Measurements from ENCODE around the gene ASRGL1.
"Not testable (repeated sequence)": the region's sequence is repeated elsewhere in the genome, so short reads cannot be mapped to it uniquely, and the experiment has no call there.

The ASRGL1 gene

DNA sequence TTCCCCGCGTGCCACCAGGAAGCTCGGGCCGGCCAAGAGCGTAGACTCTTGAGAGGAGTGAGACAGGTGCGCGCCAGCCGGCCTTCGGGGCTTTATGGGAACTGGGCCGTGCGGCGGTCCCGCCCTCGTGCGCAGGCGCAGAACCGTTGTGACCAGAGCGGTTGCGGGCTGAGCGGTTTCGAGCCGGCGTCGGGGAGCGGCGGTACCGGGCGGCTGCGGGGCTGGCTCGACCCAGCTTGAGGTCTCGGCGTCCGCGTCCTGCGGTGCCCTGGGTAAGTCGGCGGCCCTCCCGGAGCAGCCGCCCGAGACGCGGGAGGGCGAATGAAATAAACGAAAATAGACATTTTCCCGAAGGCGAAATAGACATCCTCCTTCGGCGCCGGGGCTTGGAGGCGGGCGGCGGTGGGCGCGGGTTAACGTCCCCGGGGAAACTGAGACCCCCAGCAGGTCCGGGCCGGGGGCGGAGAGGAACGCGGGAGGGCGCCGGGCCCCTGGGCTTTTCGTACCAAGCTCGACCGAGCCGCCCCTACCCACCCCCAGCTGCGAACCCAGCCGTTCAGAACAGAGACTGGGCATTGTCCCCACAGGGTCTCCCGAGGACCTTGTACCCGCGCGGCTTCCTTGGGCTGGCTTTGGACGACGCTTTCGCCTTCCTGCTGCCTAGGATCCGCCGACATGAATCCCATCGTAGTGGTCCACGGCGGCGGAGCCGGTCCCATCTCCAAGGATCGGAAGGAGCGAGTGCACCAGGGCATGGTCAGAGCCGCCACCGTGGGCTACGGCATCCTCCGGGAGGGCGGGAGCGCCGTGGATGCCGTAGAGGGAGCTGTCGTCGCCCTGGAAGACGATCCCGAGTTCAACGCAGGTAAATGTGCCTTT is at the start of gene ASRGL1:
TSS of gene ASRGL1 (plus strand) at position 146 of the 879 bp plus-strand sequence. CDS start at position 676, 530 bp downstream.
- FAIRE-seq = no peak

DNA sequence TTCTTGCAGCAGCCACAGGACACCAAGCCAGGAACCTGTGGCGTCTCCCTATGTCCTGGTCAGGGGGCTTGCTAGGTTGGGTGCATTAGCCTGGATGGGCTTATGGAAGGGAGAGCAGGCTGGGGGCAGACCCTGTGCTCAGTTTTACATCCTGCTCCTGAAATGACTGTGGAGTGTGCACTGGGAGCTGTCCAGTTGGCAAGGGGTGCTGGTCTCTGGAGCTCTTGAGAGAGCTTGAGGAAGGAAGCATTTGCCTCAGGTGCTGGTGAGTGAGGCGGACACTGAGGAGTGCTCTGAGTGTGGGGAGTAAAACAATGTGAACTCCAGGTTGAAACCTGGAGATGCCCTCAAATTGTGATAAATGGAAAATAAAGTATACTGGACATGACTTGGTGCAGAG is 41.7 kb upstream of the ASRGL1 start:
- no peak for FAIRE-seq

DNA sequence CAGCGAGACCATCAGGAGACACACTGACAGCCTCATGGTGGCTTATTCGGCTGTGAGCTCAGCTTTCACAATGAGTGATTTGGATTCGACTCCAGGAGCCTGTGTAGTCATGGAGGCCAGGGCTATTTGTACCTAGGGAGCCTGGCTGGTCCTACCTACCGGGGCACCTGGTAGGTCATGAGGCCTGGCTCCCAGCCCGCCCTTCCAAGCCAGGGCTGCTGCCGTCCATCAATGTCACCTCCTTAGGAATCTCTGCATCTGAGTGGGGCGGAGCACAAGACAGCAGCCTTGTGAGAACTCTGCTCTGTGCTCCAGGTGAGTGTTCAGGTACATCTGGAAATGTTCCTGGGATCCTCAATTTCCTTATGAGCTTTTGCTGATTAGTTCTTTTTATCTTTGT is 38.3 kb upstream of the ASRGL1 start, which contains the start of gene SCGB1D4:
TSS of gene SCGB1D4 (minus strand) at position 101 of the 400 bp plus-strand sequence. CDS start at position 36, 65 bp downstream.
- no peak for FAIRE-seq

DNA sequence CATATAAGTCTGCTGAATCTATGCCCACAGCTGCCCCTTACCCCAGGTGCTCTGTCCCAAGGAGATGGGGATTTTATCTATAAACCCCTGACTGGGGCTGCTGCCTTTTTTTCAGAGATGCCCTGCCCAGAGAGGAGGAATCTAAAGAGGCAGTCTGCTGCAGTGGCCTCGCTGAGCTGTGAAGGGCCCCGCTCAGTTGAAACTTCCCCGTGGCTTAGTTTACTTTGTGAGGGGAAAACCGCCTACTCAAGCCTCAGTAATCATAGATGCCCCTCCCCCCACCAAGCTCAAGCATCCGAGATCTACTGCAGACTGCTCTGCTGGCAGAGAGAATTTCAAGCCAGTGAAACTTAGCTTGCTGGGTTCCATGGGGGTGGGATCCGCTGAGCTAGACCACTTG is 31.0 kb upstream of the ASRGL1 start:
- FAIRE-seq = no peak

DNA sequence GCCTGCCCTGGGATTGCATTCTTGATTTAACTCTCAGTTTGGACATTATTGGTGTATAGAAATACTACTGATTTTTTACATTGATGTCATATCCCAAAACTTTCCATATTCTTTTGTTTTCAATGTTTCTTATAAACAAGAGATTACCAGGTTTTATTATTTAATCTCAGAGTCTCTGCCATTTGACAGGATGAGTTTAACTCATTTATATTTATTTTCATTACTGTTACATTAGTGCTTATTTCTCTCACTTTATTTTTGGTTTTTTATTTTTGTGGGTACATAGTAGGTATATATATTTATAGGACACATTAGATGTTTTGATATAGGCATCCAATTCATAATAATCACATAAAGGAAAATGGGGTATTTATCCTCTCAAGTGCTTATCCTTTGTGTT is 29.3 kb upstream of the ASRGL1 start:
- no peak for FAIRE-seq

DNA sequence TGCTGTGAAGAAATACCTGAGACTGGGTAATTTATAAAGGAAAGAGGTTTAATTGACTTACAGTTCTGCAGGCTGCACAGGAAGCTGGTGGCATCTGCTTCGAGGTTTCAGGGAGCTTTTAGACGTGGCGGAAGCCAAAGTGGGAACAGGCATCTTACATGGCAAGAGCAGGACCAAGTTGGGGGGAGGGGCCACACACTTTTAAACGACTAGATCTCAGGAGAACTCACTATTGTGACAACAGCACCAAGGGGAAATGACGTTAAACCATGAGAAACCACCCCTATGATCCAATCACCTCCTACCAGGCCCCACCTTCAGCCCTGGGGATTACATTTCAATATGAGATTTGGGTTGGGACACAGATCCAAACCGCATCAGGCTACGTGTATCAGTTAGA is 27.3 kb upstream of the ASRGL1 start:
- no peak for FAIRE-seq

DNA sequence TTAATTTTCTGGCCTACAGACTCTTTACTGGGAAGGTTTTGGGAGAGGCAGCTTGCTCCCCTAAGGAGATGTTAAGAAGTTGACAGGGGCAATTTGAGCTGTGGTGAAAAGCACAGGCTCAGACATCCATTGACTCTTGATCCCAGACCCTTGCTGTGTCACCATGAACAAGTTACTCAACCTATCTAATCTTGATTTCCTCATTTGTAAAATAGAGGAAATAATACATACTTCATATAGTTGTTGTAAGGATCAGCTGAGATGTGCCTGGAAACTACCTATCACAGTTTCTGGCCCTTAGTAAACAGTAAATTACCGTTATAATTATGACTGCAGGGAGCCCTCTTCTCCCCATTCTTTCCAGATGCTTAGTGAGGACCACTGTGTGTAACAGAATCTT is 21.8 kb upstream of the ASRGL1 start:
- FAIRE-seq = no peak

DNA sequence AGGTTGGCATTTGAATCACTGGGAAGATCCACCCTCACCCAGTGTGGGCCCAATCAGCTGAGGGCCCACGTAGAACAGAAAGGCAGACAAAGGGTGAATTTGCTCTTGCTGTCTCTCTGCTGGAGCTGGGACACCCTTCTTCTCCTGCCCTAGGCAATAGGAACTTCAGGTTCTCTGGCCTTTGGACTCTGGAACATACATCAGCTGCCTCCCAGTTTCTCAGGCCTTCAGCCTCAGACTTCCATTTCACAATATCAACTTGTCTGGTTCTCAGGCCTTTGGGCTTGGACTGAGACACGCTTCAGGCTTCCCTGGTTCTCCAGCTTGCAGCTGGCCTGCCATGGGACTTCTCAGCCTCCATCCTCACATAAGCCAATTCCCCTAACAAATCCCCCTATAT is 14.7 kb upstream of the ASRGL1 start:
- FAIRE-seq = no peak

DNA sequence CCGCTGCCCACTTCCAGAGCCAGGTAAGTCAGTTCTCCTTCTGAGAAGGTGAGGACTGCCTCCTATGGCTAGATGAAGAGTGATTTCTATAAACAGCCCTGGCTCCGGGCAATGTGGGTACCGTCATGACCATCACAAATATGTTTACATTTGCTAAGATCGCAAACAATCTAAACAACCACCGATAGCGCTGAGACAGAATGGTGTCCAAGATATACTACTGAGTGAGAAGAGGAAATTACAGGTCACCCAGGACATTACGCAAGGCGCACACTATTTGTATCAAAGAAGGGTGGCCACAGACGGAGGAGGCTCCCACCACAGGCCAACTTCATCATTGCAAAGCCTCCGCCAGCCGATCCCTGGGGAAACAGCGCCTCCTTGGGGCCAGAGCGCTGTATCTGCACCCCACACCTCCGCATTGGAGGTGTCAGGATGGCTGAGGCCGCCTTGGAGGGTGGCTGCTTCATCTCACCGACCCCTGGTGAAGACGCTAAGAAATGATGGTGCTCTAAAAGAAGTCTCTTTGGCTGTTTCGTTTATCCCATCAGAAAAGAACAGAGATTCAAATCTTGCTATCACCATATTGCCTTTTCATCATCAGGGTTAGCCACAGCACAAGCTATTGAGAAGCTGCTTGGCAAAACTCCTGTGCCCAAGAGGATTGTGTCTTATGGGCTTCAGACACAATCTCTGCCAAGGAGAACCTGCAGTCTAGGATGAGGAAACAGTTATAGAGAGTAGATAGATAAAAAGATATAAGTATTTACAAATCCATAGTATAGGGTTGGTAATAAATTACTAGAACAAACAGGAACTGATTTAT is 12.3 kb upstream of the ASRGL1 start:
- no peak for FAIRE-seq

DNA sequence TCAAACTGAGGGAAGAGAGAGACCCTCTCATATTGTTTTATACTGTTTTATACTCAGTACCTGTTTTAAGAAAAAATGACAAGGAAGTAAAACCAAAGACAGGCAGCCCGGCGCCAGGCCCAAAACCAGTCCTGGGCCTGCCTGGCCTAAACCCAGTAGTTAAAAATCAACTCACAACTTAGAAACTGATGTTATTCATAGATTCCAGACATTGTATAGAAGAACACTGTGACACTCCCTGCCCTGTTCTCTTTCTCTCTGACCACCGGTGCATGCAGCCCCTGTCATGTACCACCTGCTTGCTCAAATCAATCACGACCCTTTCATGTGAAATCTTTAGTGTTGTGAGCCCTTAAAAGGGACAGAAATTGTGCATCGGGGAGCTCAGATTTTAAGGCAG is 11.5 kb upstream of the ASRGL1 start:
- FAIRE-seq = not testable (repeated sequence)

DNA sequence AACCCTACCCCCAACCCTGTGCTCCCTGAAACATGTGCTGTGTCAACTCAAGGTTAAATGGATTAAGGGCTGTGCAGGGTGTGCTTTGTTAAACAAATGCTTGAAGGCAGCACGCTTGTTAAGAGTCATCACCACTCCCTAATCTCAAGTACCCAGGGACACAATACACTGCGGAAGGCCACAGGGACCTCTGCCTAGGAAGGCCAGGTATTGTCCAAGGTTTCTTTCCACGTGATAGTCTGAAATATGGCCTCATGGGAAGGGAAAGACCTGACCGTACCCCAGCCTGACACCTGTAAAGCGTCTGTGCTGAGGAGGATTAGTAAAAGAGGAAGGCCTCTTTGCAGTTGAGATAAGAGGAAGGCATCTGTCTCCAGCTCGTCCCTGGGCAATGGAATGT is 10.5 kb upstream of the ASRGL1 start:
- not testable (repeated sequence) for FAIRE-seq

DNA sequence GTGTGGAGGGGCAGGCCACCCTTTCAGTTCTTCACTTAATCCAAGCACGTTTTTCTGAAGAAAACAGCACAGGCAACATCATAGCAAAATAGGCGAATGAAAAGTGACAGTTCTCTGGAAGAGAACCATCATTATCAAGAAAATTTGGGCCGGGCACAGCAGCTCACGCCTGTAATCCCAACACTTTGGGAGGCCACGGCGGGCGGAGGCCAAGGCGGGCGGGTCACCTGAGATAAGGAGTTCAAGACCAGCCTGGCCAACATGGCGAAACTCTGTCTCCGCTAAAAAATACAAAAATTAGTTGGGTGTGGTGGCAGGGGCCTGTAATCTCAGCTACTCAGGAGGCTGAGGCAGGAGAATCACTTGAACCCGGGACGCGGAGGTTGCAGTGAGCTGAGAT is 9.7 kb upstream of the ASRGL1 start:
- not testable (repeated sequence) for FAIRE-seq

DNA sequence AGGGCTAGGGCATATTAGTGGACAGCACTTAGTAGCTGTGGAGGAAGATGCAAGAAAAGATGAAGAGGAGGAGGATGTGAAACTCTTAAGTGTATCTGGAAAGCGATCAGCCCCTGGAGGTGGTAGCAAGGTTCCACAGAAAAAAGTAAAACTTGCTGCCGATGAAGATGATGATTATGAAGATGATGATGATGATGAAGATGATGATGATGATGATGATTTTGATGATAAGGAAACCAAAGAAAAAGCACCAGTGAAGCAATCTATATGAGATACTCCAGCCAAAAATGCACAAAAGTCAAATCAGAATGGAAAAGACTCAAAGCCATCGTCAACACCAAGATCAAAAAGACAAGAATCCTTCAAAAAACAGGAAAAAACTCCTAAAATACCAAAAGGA is 6.0 kb upstream of the ASRGL1 start:
- FAIRE-seq = not testable (repeated sequence)

DNA sequence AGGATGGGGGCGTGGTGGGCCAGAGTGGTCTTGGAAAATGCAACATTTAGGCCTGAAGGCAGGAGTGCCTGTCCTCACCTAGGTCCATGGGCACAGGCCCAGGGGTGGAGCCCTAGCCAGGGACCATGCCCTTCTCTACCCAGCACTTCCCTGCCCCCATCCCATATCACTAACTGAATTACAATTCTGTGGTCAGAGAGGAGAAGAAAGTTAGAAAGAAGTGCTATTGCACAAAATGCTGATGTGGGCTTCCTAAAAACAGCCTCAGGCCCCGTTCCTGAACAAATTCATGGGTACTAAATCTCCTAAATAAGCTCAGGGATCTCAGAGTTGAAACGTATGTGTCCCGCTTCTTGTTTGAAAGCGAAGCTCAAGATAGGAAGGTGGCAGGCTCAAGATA is 3.5 kb upstream of the ASRGL1 start:
- no peak for FAIRE-seq

DNA sequence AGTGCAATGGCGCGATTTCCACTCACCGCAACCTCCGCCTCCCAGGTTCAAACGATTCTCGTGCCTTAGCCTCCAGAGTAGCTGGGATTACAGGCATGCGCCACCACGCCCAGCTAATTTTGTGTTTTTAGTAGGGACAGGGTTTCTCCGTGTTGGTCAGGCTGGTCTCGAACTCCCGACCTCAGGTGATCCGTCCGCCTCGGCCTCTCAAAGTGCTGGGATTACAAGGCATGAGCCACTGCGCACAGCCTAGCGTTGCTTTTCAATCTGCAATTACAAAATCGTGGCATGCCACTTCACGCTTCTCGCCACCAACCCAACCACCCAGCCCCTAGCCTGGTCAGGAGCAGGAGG is 322 bp upstream of the ASRGL1 start:
- not testable (repeated sequence) for FAIRE-seq

DNA sequence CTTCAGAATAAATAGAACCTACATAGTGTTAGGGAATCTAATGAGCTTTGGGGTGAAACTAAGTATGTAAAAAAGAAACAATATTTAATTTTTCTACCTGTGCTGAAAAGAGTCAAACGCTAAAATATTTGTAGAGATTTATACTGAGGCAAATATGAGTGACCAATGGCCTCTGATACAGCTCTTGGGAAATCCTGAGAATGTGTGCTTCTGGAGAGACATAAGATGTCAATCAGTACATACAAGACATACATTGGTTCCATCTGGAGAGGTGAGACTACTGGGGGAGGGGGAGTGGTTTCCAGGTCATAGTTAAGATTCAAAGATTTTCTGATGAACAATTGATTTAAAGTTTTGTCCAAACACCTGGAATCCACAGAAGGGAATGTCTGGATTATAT is 970 bp downstream of the ASRGL1 start:
- FAIRE-seq = no peak

DNA sequence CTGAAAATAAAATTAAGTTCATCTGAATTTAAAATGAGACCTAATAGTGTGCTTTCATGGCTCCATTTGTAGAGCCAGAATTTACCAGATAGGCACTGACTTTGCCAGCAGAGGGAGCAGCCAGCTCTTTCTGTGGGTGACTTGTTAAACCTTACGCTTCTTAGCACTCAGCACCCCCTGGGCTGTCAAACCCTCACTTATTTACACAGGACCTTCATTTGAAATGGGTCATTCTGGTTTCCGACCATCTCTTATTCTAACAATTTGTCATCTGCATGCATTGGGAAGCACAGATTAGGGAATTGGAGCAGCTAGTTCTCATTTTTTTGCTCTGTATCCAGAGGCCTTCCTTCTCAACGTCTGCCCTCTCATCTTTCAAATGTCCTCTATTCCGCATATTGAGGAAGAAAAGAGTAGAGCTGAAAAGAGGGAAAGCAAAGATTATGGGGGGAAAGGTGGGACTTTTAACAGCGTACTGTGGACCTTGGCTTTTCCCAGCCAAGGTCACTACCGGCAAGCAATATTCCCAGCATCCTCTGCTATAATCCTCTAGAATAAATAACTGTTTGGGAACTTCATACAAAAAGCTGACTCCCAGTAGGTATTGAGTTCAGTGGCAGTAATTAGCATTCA is 3.1 kb downstream of the ASRGL1 start:
- FAIRE-seq = no peak

DNA sequence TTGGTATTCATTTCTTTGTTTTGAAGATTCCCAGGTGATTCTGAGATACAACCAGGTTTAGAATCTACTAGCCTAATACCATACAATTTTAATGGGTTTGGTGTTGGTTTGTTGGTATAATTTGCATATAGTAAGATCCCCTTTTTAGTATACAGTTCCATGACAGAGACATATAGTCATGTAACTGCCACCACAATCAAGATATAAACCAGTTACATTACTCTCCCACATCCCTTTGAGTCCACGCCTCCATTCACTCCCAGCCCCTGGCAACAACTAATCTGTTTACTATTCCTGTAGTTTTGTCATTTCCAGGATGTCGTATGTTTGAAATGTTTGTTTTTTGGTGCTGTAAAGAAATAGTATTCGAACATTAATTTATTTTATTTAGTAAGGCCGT is 4.3 kb downstream of the ASRGL1 start:
- no peak for FAIRE-seq

DNA sequence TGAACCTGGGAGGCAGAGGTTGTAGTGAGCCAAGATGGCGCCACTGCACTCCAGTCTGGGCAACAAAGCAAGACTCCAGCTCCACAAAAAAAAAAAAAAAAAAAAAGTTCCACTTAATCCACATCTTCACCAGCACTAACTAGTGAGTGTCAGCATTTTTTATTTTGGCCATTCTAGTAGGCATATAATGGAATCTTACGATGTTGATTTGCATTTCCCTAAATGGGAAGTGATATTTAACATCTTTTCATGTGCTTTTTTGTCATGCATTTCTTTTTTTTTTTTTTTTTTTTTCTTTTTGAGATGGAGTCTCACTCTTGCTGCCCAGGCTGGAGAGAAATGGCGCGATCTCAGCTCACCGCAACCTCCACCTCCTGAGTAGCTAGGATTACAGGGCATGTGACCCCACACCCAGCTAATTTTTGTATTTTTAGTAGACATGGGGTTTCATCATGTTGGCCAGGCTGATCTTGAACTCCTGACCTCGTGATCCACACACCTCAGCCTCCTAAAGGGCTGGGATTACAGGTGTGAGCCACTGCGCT is 6.5 kb downstream of the ASRGL1 start:
- FAIRE-seq = not testable (repeated sequence)

DNA sequence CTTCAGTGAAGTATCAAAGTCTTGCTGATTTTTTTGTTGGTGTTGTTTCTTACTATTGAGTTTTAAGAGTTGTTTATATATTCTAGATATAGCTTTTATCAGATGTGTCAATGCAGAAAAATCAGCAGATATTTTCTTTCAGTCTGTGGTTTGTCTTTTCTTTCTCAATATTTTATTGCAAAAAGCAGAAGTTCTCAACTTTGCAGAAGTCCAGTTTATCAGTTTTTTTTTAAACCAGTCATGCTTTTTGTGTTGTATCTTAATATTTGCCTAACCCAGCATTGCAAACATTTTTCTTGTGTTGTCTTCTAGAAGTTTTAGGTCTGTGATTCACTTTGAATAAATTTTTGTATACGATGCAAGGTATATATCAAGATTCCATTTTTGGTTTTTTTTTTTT is 7.0 kb downstream of the ASRGL1 start:
- no peak for FAIRE-seq

DNA sequence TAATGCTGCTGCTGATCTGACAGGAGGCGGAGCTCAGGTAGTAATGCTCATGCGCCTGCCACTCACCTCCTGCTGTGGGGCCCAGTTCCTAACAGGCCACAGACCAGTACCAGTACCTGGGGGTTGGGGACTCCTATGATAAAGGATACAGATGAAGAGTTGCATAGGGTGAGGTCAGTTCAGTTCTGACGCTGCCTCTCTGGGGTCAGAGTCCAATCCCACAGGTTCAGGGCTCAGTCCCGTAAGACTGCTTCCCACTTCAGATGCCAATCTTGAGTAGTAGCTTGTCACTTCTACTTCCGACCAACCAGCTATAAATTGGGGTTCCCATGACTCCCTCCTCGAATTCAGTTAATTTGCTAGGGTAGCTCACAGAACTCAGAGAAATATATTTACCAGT is 8.6 kb downstream of the ASRGL1 start:
- no peak for FAIRE-seq

DNA sequence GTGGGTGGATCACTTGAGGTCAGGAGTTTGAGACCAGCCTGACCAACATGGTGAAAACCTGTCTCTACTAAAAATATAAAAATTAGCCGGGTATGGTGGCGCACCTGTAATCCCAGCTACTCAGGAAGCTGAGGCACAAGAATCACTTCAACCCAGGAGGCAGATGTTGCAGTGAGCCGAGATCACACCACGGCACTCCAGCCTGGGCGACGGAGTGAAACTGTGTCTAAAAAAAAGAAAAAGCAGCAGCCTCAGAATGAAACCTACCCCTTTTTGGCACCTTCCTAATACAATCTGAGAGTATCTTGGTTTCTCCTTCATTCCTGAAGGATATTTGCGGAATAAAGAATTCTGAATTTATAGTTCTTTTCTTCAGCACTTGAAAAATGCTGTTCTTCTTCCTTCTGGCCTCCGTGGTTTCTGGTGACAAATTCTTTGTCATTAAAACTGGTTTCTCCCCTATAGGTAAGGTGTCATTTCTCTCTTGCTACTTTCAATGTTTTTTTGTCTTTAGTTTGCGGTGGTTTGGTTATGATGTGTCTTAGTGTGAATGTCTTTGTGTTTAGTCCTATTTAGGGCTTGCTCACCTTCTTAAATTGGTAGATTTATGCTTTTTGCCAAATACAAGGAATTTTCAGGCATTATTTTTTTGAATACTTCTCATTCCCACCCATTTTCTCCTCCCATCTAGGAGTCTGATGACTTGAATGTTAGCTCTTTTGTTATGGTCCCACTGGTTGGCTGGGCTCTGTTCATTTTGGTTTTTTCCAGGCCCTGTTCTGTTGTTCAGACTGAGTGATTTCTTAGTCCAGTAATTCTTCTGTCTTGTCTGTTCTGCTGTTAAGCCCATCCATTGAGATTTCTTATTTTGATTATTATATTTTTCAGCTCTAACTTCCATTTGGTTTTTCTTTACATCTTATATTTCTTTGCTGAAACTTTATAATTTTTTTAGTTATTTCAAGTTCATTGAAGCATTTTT is 15.4 kb downstream of the ASRGL1 start:
- no peak for FAIRE-seq

All from endometrium (tissue), 2 donors.